ENCODE results near the gene ASTL. TPM values are rescaled to one million over a fixed set of nuclear protein-coding genes. Genes with fewer than 3 reads are reported as not detected.

Gene ASTL
- total and polyA plus RNA-seq, 2 experiments from 2014 or later, result not detected

DNA sequence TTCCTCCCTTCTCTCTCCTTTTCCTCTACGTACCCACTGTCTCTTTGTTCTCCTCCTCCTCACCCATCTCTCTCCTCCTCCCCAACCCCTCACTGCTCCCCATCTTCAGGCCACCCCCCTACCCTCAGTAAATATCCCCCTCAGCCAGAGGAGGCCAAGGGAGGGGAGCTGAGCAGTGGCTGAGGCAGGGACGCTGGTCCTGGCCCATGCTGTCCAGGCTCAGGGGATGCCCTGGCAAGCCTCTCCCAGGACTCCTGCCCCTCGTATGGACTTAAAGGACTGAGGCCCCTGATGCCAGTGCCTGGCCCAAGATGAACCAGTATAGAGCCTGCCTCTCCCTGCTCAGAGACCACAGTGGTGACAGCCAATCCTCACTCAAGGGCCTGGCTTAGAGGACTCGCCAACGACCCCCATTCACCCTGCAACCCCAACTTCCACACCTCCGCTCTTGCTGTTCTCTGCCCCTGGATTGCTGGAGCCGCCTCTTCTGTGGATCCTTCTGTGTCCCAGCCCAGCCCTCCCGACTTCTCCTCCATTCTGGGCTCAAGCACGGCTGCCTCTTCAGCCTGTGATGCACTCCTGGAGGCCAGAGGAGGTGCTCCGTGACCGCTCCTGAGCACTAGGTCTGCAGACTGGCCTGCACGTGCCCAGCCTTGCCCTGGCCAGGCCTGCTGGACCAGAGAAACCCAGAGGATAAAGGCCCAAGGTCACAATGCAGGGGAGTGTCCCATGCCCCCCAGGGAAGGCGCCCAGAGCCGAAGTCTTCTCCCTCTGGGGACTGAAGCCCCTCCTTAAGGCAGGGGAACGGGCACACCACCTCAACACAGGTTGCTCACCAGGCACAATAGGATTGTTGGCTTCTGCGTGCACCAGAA, 16.4 kb upstream of the ASTL start:
- no peaks in the 10 kb centered on the region for H3K9me3 ChIP-seq (ENCODE audit: low read depth)
- no peak for DNase-seq (ENCODE audit: low read depth in 1 of 2, low spot score in 1 of 2)
- no peaks in the 10 kb centered on the region for H3K4me1 ChIP-seq (ENCODE audit: low read depth)
- H3K27ac ChIP-seq, result no peak overlapping the region
- H3K36me3 ChIP-seq, result no peaks in the 10 kb centered on the region
- peaks cover 11% of the 10 kb centered on the region for H3K27me3 ChIP-seq
- no peak overlapping the region for H3K4me3 ChIP-seq
- no peak for TF ChIP-seq CTCF (IDR thresholded peaks at IDR 0.05; ENCODE audit: low read depth, low read length)

GRCh38 chr2:96153991-96154431, 15.7 kb upstream of the ASTL start:
- no peak for TF ChIP-seq CTCF (IDR thresholded peaks at IDR 0.05; ENCODE audit: low read depth, low read length)

GRCh38 chr2:96153291-96153713, 15.0 kb upstream of the ASTL start:
- TF ChIP-seq CTCF (IDR thresholded peaks at IDR 0.05; ENCODE audit: low read depth, low read length), result no peak
- no peaks in the 10 kb centered on the region for H3K36me3 ChIP-seq
- H3K4me3 ChIP-seq, result no peak overlapping the region
- H3K4me1 ChIP-seq (ENCODE audit: low read depth), result peaks cover 3% of the 10 kb centered on the region
- H3K27me3 ChIP-seq, result peaks cover 7% of the 10 kb centered on the region
- H3K27ac ChIP-seq, result no peak overlapping the region
- no peak for DNase-seq (ENCODE audit: low read depth in 1 of 2, low spot score in 1 of 2)
- no peaks in the 10 kb centered on the region for H3K9me3 ChIP-seq (ENCODE audit: low read depth)

More at GRCh38 chr2:96153991-96154431, 15.7 kb upstream of the ASTL start:
- Histone ChIP-seq H3K27ac (no peak overlapping the region), H3K36me3 (no peaks in the 10 kb centered on the region), H3K4me1 (ENCODE audit: low read depth) (no peaks in the 10 kb centered on the region), H3K9me3 (ENCODE audit: low read depth) (no peaks in the 10 kb centered on the region), H3K27me3 (peaks cover 7% of the 10 kb centered on the region), H3K4me3 (no peak overlapping the region)
- no peak for DNase-seq (ENCODE audit: low read depth in 1 of 2, low spot score in 1 of 2)

- no peak for DNase-seq (ENCODE audit: low read depth in 1 of 2, low spot score in 1 of 2)
- TF ChIP-seq CTCF (IDR thresholded peaks at IDR 0.05; ENCODE audit: low read depth, low read length), result no peak
These were observed 14.2 kb upstream of the ASTL start for GRCh38 chr2:96152304-96153161.

DNA sequence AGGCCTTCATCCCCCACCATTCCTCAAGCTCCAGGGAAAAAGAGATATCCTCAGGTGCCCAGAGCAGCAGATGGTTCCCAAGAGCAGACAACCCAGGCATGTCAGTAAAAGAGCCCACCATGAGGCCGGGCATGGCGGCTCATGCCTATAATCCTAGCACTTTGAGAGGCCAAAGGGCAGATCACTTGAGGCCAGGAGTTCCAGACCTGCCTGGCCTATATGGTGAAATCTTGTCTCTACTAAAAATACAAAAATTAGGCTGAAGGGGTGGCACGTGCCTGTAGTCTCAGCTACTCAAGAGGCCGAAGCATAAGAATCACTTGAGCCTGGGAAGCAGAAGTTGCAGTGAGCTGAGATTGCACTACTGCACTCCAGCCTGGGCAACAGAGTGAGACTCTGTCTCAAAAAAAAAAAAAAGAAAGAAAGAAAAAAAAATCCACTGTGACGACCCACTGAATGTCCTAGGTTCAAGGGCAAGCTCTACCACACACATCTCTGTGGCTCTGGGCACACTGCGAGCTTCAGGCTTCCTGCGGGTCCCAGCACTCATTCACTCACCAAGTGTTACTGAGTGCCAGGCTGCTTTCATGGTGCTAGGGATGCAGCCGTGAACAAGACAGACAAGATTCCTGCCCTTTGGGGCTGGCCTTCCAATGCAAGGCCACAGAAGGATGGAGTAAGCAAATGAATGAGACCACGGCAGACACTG, 13.4 kb upstream of the ASTL start:
- Histone ChIP-seq H3K4me1 (ENCODE audit: low read depth) (peaks cover 11% of the 10 kb centered on the region), H3K9me3 (ENCODE audit: low read depth) (no peaks in the 10 kb centered on the region), H3K27ac (no peak overlapping the region), H3K4me3 (no peak overlapping the region), H3K27me3 (peaks cover 7% of the 10 kb centered on the region), H3K36me3 (no peaks in the 10 kb centered on the region)
- no peak for DNase-seq (ENCODE audit: low read depth in 1 of 2, low spot score in 1 of 2)
- TF ChIP-seq CTCF (IDR thresholded peaks at IDR 0.05; ENCODE audit: low read depth, low read length), result no peak

More at GRCh38 chr2:96152304-96153161, 14.2 kb upstream of the ASTL start:
- Histone ChIP-seq H3K4me1 (ENCODE audit: low read depth) (peaks cover 7% of the 10 kb centered on the region), H3K27me3 (peaks cover 7% of the 10 kb centered on the region), H3K9me3 (ENCODE audit: low read depth) (no peaks in the 10 kb centered on the region), H3K36me3 (no peaks in the 10 kb centered on the region), H3K27ac (no peak overlapping the region), H3K4me3 (no peak overlapping the region)
